Forelimb muscle (tissue), 1 donor: ENCODE measurements around the gene HNRNPA1. TPM values are rescaled to one million over a fixed set of nuclear protein-coding genes. Genes with fewer than 3 reads are reported as not detected.
"Not testable (repeated sequence)": the region's sequence is repeated elsewhere in the genome, so short reads cannot be mapped to it uniquely, and the experiment has no call there.

Experiments used
- DNase-seq: peaks from one replicate; pipeline ENCODE4 v3.0.0-alpha.2; 2013; ENCODE audit warnings: low read depth
- polyA plus RNA-seq: library from polyadenylated mRNA; unstranded; fragments of 120-200 nt; gene quantifications from one replicate; pipeline ENCODE4 v1.2.1, GENCODE V29; 2013; ENCODE audit not compliant: insufficient read length

Gene HNRNPA1
- polyA plus RNA-seq, 1 donor = 1,643 TPM

GRCh38 chr12:54276368-54276767 is 4.2 kb upstream of the HNRNPA1 start:
- no peak for DNase-seq

GRCh38 chr12:54277823-54278276 is 2.7 kb upstream of the HNRNPA1 start:
- DNase-seq = no peak

- no peak for DNase-seq
Observed at GRCh38 chr12:54279227-54279631, 1.3 kb upstream of the HNRNPA1 start.

GRCh38 chr12:54279632-54280467 is 676 bp upstream of the HNRNPA1 start, which contains the start of gene CBX5:
CBX5 (minus strand) TSS chr12:54280122; CDS start chr12:54257650, 22,472 bp downstream.
- DNase-seq = peak; percentile 100

DNA sequence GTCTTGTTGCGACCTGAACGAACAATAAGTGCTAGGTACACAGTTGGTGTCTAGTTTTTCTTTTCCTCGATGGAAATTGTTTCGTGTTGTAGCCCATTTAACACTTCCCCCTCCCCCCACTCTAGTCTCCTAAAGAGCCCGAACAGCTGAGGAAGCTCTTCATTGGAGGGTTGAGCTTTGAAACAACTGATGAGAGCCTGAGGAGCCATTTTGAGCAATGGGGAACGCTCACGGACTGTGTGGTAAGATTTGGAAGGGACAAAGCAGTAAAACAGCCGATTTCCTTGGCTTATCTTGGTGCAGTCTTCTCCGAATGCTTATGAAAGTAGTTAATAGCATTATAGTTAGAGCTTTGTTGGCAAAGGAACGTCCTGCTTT is 724 bp downstream of the HNRNPA1 start:
- DNase-seq = not testable (repeated sequence)

DNA sequence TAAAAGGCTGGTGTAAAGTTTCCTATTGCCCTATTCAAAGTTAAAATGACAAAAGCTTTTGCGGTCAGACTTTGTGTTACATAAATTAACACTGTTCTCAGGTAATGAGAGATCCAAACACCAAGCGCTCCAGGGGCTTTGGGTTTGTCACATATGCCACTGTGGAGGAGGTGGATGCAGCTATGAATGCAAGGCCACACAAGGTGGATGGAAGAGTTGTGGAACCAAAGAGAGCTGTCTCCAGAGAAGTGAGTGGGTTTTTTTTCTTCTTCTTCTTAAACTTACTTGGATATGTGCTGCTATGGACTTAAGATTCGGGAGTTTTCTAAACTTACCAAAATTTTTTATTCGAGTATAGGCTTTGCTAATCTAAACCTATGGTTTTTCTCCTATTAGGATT is 1.2 kb downstream of the HNRNPA1 start:
- DNase-seq = not testable (repeated sequence)

DNA sequence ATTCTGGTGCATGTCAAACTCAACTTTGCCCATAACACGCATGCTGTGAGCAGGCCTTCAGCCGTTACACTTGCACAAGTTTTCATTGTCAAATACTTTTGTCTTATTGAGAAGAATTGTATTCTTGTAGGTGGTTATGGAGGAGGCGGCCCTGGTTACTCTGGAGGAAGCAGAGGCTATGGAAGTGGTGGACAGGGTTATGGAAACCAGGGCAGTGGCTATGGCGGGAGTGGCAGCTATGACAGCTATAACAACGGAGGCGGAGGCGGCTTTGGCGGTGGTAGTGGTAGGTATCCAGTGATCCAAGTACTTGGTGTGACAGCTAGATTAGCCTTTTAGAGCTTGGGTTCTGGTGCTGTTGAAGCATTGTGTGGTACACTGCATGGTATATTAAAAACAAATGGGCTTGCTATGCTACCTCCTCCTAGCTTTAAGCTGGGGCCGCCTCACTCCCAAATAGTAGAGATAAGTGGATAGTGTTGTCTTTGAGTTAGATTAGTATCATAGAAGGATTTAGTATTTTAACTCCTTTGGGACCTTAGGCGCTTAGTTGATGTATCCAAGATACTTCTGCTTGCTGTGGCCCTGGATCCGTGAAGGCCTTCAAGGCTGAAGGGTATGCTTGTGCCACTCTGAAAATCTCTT is 2.5 kb downstream of the HNRNPA1 start:
- no peak for DNase-seq

GRCh38 chr12:54284070-54284780 is 3.7 kb downstream of the HNRNPA1 start:
- not testable (repeated sequence) for DNase-seq

- no peak for DNase-seq
Observed at GRCh38 chr12:54285150-54286041, 4.9 kb downstream of the HNRNPA1 start.

DNA sequence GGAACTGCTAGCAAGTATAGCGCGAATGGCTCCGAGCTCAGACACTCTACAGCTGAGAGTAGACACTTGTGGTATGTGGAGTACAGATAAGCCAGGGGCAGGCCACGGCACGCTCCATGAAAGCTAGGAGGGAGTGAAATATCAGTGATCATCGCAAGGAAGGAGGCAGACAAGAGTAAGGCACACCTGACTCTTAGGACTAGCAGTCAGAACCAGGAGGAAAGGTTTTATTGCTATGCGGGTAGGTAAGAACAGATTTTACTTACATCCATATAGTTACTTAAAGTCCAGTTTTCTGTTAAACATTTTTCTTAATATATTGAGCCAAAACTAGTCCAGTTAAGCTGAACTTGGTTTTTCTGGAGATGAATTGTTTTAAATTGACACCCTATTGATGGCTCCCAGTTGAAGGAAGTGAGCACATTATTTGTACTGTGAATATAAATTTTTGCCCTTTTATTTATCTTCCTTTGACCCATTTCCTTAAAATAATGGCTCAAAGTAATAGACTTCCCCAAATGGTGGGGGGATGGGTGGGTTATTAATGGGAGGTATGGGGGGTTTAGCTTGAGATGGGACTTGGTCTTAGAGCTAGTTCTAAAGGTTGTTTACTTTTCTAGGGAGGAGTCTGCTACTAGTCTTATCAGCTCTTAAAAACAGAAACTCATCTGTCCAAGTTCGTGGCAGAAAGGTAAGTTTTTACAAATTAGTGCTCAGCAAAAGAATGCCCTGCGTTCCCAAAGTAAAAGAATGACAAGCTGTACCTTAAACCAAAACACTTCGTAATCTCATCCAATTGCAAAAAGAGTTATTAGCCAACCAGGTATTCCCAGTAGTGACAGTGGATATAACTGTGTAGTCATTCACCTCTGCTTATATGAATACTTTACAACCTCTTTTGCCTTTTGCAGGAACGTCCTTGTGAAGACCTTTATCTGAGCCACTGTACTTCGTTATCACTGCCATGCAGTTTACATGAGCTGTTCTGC is 5.8 kb downstream of the HNRNPA1 start:
- DNase-seq = no peak

- DNase-seq = peak; percentile 55
Observed at GRCh38 chr12:54287261-54288157, 7.0 kb downstream of the HNRNPA1 start.

DNA sequence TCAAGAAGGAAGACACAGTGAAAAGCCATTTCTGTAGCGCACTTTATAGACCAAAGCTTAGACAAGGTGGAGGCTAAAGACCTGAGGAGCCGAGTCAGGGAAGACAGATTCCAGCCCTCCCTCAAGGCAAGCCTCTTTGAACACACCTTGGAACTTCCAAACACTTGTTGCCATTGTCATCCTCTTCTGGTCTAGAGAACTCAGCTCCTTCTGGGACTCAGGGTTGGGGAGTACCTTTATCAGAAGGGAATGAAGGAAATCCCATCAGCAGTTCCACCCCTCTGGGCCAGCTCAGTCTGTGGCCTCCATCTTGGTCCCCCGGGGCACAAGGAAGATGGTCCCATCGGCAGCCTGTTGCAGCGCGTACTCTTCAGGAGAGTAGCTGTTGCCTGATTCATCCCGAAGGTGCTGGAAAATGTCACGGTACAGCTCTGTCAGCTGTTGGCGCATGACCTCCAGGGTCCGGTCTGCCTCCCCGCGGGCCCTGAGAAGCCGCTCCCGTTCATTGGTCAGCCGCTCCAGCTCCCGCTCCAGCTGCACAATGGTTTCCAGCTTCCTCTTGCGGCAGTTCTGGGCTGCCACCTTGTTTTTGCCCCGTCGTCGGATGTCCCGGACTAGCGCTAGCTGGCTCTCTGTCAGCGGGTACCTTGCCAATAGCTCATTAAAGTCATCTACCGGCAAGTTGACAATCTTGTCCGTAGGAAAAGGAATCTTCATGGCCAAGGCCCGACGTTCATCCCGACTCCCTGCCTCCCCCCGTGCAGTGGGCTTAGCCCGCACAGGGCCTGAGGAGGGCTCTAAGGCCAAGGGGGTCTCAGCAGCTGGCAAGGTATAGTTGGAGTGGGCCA is 11.8 kb downstream of the HNRNPA1 start:
- DNase-seq = no peak

- DNase-seq = no peak
Observed at GRCh38 chr12:54292931-54293241, 12.4 kb downstream of the HNRNPA1 start.

DNA sequence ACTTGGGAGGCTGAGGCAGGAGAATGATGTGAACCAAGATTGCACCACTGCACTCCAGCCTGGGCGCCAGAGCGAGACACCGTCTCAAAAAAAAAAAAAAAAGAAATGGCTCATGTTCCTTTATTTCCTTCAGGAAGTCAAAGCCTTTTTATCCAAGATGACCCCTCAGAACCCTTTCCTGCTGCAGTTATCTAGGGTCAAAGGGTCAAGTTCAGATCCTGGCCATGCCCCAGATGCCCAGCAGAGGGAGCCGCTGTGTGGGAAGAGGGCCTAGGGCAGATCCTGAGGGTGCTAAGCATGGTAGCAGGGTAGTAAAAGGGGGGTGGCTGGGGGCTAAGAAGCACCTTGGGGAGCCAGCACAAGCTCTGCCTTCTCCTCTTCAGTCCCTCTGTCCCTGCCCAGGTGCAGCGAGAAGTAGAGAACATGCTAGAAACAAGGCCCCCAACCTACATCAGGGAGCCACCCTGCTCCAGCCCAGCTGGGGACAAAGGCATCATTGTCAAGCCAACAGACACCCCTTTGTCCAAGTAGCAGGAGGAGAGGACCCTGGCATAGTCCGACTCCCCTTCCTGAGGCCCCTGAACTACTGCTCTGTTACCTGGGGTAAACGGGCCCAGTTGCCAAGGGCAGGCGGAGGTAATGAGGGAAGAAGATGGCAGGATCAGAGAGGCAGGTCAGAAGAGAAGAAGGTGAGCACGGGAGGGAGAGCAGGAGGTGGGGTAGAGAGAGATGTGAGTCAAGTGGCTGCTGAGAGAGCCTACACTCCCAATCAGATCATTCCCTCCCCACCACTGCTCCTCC is 13.8 kb downstream of the HNRNPA1 start:
- no peak for DNase-seq

DNA sequence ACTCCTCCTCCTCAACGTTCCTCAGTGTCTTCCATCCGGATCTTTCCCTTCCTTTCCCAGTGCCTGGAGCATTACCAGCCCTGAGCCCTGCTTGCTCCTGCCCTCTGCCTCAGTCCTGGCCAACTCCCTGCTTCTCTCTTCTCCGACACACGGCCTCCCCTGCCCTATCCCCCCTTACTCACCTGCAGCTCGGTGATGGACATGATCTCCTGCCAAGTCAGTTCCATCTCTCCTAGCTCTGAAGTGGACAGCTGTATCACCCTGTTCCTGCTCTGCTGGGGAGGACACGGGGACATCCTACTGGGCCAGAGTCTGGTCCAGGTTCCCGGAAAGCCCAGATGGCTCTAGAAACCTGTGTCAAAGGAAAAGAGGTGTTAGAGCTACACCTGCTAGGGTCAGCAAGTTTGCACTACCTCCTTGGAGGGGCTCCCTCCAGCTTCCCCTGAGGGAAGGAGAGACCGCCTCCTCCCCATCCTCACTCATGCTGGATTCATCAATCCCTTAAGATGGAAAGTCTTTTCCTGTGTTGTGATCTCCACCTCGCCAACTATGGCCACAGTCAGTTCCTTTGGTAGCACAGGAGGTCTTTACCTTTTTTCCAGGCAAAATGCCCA is 14.5 kb downstream of the HNRNPA1 start:
- no peak for DNase-seq

GRCh38 chr12:54296393-54297099 is 16.0 kb downstream of the HNRNPA1 start:
- no peak for DNase-seq
